NB4 (cell line): ENCODE results near the gene TTC29.

Experiments
- POLR2A ChIP-seq: IDR thresholded peaks from 2 replicates; pipeline ENCODE4 v1.6.1; 2011; ENCODE audit warnings: mild to moderate bottlenecking; ENCODE audit not compliant: insufficient read length; ENCODE audit errors: extremely low read depth
- TF ChIP-seq, protein P1 (sequence below): IDR thresholded peaks from one replicate; pipeline ENCODE4 v1.5.1; 2012; ENCODE audit warnings: low read depth, low read length

GRCh38 chr4:146930673-146931072 is 15.0 kb downstream of the TTC29 start:
- no peak for TF ChIP-seq POLR2A
- TF ChIP-seq, protein P1, sequence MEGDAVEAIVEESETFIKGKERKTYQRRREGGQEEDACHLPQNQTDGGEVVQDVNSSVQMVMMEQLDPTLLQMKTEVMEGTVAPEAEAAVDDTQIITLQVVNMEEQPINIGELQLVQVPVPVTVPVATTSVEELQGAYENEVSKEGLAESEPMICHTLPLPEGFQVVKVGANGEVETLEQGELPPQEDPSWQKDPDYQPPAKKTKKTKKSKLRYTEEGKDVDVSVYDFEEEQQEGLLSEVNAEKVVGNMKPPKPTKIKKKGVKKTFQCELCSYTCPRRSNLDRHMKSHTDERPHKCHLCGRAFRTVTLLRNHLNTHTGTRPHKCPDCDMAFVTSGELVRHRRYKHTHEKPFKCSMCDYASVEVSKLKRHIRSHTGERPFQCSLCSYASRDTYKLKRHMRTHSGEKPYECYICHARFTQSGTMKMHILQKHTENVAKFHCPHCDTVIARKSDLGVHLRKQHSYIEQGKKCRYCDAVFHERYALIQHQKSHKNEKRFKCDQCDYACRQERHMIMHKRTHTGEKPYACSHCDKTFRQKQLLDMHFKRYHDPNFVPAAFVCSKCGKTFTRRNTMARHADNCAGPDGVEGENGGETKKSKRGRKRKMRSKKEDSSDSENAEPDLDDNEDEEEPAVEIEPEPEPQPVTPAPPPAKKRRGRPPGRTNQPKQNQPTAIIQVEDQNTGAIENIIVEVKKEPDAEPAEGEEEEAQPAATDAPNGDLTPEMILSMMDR: no peak
